AG04450 (cell line): Measurements from ENCODE around the gene VSTM2A. TPM values are rescaled to one million over a fixed set of nuclear protein-coding genes. Genes with fewer than 3 reads are reported as not detected.

Experiments
- CTCF ChIA-PET: fragments of 300-600, 350-600 bp; formaldehyde crosslinking; extraction: SDS; loops from one replicate; lab custom pipeline; 2022; ENCODE audit warnings: antibody characterized with exemption, inconsistent platforms; lab: Charles Lee
- POLR2A ChIA-PET: fragments of 350-600 bp; formaldehyde crosslinking; extraction: SDS; loops from one replicate; lab custom pipeline; 2021; ENCODE audit warnings: antibody characterized with exemption, inconsistent platforms; lab: Yijun Ruan, JAX
- DNase-seq: peaks from one replicate; pipeline ENCODE4 v3.0.0-alpha.2; 2011; ENCODE audit warnings: low read depth, low spot score
- H3K27ac ChIP-seq: one replicate; pipeline ENCODE4 v1.5.1; 2012; ENCODE audit warnings: low read depth, low read length, control low read depth
- H3K27me3 ChIP-seq: one replicate; pipeline ENCODE4 v1.6.0; 2012; ENCODE audit warnings: low read length; ENCODE audit not compliant: control insufficient read depth, insufficient read depth
- H3K4me3 ChIP-seq: 2 replicates; pipeline ENCODE4 v1.5.1; 2011; ENCODE audit warnings: mild to moderate bottlenecking, low read depth, low read length, control low read depth
- H3K9me3 ChIP-seq: 2 replicates; pipeline ENCODE4 v1.5.1; 2012; ENCODE audit warnings: low read length; ENCODE audit not compliant: control insufficient read depth, insufficient read depth
- CTCF ChIP-seq: IDR thresholded peaks from 2 replicates; pipeline ENCODE4 v1.5.1; 2011; ENCODE audit warnings: low read depth, low read length, control low read depth, inconsistent platforms
- polyA plus RNA-seq: library from polyadenylated mRNA; depleted of rRNA; stranded (reverse); fragments of >200 nt; gene quantifications from 2 replicates; pipeline ENCODE4 v1.2.3, GENCODE V29; 2011

VSTM2A gene
- polyA plus RNA-seq, 1 experiment: not detected

GRCh38 chr7:54563329-54563916 lies 21.2 kb downstream of the VSTM2A start:
- CTCF ChIA-PET: no interaction called here
- TF ChIP-seq CTCF: no peak
- Histone ChIP-seq H3K9me3 (no peaks in the 10 kb centered on the region), H3K27me3 (no peaks in the 10 kb centered on the region), H3K27ac (no peak overlapping the region), H3K4me3 (no peak overlapping the region)
- no peak for DNase-seq
- POLR2A ChIA-PET: no interaction called here

GRCh38 chr7:54565432-54565831 lies 23.3 kb downstream of the VSTM2A start:
- no peak for DNase-seq
- POLR2A ChIA-PET: no interaction called here
- Histone ChIP-seq H3K27me3 (no peaks in the 10 kb centered on the region), H3K9me3 (no peaks in the 10 kb centered on the region), H3K4me3 (no peak overlapping the region), H3K27ac (no peak overlapping the region)
- no peak for TF ChIP-seq CTCF
- CTCF ChIA-PET: no interaction called here

- CTCF ChIA-PET: no interaction called here
- Histone ChIP-seq H3K27me3 (no peaks in the 10 kb centered on the region), H3K9me3 (no peaks in the 10 kb centered on the region), H3K4me3 (no peak overlapping the region), H3K27ac (no peak overlapping the region)
- no peak for TF ChIP-seq CTCF
- no peak for DNase-seq
- POLR2A ChIA-PET: no interaction called here
Observed at GRCh38 chr7:54581511-54581910, 39.3 kb downstream of the VSTM2A start.

GRCh38 chr7:54591404-54592386 lies 49.5 kb downstream of the VSTM2A start:
- POLR2A ChIA-PET: no interaction called here
- Histone ChIP-seq H3K9me3 (no peaks in the 10 kb centered on the region), H3K27me3 (no peaks in the 10 kb centered on the region), H3K4me3 (no peak overlapping the region), H3K27ac (no peak overlapping the region)
- CTCF ChIA-PET: no interaction called here
- TF ChIP-seq CTCF: no peak
- DNase-seq: no peak

GRCh38 chr7:54596747-54597146 lies 54.6 kb downstream of the VSTM2A start:
- H3K4me3 ChIP-seq: no peak overlapping the region
- ChIA-PET POLR2A (no interaction called here), CTCF (no interaction called here)
- no peaks in the 10 kb centered on the region for H3K27me3 ChIP-seq
- no peak for DNase-seq
- no peaks in the 10 kb centered on the region for H3K9me3 ChIP-seq
- no peak for TF ChIP-seq CTCF
- H3K27ac ChIP-seq: no peak overlapping the region
